HG02678 (cell line): ENCODE data around the gene NECTIN4.
A peak's percentile ranks its signal among the peaks of the same experiment; 100 is the strongest.

Source experiments
- ATAC-seq: cut with Tn5 transposase; IDR thresholded peaks from one replicate; pipeline ENCODE4 v1.9.1; 2021; ENCODE audit warnings: mild to moderate bottlenecking, moderate library complexity; ENCODE audit not compliant: unreplicated experiment

Gene NECTIN4

DNA sequence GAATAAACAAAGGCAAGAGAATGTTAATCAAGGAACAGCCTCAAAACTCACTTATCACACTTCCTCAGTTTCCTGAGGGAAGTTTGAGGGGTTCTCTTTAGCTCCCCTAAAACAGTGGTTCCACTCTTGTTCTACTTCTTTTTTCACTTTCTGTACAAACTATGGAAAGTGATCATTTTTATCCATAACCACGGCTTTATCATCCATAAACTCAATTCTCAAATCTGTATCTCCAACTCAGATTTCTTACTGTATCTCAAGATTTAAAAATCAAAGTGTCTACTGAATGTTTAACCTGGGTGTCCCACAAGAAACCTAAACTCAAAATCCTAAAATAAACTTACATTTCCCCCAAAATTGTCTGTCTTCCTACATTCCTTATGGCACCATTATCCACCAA lies 24.6 kb upstream of the NECTIN4 start:
- no peak for ATAC-seq

DNA sequence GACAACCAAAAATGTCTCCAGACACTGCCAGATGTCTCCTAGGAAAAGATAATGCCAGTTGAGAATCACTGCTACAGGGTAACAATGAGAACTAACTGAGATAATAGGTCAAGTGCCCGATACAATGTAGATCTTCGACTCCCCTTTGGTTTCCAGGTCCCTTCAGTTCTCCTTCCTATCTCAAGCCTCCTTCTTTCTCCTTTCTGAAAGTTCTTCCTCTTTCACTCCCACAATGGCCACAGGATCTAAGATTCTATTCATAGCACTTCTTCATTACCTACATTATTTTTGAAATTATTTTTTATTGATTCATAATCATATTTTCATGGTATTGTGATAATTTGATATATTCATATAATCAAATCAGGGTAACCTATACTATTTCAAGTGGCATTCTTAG lies 22.2 kb upstream of the NECTIN4 start:
- no peak for ATAC-seq

DNA sequence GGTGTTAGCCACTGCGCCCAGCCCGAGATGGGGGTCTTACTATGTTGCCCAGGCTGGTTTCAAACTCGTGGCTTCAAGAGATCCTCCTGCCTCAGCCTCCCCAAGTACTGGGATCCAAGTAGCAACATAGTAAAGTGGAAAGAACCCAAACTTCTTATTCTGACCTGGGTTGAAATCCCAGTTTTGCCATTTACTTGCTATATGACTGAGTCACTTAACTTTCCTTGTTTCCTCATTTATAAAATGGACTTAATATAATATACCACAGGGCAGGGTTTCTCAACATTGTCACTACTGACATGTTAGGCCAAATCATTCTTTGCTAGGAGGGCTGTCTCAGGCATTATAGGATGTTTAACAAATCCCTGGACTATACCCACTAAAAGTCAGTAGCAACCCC lies 21.8 kb upstream of the NECTIN4 start:
- no peak for ATAC-seq

GRCh38 chr1:161106431-161106830 lies 17.1 kb upstream of the NECTIN4 start:
- ATAC-seq: no peak

DNA sequence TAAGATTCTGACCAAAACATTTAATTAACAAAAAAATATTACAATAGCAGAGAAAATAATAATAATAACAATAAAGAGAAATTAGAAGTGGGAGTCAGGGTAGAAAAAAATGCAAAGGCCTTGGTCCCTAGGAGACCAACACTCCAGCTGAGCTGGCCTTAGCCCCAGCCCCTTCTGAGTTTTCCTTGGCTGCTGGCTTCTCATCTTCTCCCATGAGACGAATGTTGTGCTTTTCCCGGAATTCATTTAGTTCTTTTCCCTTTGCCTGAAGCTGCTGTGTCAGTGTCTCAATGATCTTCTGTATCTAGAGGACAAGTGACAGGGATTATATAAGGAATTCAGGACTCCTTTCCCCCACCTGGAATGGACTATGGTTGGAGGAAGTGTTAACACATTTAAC lies 11.2 kb upstream of the NECTIN4 start:
- ATAC-seq: no peak

GRCh38 chr1:161099090-161099802 lies 9.9 kb upstream of the NECTIN4 start:
- ATAC-seq: no peak

DNA sequence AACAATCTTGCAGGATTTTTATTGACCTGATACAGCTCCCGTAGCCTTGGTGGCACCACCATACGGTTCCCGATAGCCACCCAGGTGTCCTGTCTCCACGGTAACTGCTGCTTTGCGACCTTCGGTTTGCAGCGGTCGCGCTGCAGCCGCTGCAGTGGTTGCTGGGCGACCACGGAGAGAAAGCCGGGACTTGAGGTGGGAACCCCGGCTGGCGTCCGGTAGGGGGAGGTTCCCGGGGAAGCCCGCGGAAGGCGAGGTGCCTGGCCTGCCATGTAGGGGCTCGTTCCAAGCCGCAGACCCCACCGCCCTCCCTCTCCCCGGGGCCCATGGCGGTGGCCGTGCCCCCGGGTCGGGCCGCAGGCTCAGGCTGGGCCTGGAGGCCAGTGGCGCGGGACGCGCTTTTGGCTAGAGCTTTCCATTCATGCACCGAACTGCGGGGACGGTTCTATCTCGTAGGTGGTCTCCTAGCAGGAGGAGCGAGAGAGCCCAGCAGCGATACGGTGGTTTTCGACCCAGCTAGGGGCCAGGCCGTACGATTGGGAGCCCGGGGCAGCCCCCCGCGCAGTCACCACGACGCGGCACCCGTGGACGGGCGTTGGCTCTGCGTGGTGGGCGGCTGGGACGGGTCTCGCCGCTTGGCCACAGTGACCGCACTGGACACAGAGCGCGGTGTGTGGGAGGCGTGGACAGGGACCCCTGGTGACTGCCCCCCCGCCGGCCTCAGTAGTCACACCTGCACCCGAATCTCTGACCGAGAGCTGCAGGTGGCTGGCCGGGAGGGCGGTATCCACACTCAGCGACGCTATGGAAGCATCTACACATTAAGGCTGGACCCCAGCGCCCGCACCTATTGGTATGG lies 9.1 kb upstream of the NECTIN4 start, which contains the start of gene KLHDC9:
TSS of gene KLHDC9 (plus strand) at position 152 of the 859 bp plus-strand sequence. CDS start at position 327, 175 bp downstream.
- peak; percentile 76 for ATAC-seq

- no peak for ATAC-seq
Observed at GRCh38 chr1:161096530-161096929, 7.2 kb upstream of the NECTIN4 start.

DNA sequence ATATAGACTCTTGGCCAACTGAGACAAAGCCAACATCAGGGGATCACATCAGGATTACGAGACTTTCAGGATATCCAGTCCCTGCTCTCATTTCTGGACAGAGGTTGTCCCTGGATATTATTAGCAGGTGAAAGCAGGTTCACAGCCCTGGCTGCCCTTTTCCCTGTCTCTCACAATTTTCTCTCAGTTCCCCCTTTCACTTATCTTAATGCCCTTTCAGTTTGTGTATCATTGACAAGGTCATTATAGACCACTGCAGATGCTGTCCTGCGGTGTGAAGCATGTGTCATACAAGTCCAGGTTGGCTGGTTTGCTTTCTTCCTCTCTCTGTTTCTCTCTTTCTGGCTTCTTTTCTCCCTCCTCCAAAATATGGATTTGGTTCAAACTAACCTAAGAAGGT lies 6.7 kb upstream of the NECTIN4 start:
- ATAC-seq: no peak

- ATAC-seq: no peak
Observed at GRCh38 chr1:161095230-161095629, 5.9 kb upstream of the NECTIN4 start.

DNA sequence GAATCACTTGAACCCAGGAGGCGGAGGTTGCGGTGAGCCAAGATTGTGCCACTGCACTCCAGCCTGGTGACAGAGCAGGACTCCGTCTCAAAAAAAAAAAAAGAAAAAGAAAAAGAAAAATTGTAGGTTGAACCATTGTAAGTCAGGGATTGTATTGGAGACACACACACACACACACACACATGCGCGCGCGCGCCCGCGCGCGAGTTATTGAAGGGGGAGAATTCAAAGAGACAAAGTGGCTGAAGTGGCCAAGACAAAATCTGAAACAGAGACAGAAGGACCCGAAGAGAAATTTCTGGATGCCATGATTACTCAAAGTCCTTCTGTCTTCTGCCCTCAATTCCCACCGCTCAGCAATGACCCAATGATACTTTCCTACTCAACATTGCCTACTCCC lies 5.1 kb upstream of the NECTIN4 start:
- ATAC-seq: no peak

DNA sequence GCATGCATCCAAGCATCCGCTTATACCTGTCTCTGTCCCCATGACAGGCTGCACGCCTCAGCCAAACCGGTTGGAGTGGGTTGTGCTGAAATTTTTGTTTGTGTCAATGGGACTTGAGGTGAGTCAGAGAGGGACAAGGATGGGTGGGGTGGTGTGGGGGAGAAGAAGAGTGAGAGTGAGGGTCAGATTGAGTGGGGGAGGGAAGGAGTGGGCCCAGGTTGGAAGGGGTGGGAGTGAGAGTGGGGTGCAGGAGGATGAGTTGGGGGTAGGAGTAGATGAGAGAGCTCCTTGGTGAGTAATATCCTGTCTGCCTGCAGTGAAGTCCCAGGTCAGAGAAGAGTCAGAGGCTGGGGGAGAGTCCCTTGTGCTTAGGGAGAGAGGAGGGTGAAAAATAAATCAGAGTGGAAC lies 3.3 kb upstream of the NECTIN4 start:
- ATAC-seq: no peak

DNA sequence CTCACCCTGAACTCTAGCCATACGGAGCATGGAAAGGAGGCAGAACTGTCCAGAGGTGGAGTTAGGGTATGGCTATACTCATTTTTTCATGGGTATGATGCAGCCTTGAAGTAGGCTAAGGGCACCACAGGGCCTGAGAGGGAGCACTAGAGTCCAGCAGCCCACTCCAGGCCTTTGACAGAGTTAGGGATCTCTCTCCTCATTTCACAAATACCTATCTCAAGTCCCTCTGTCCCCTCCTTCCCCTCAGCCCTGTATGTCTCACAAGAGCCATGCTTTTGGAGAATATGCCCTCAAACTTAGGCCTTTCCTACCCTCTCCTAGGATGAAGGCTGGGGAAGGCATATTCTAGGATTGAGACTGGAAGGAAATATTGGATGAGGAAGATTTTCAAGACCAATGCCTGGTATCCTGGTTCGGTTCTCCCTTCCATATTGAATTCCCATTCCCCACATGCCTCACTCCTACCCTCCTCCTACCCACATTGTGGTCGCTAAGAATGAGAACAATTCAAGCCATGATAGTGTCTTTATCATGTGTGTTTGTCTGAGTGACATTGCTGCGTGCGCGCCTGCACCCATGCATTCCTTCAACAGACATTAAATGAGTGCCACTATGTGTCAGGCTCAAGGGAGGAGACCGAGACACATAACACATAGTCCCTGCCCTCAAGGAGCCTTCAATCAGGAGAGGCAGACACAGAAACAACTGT lies 2.6 kb upstream of the NECTIN4 start:
- no peak for ATAC-seq

- ATAC-seq: no peak
Observed at GRCh38 chr1:161091093-161091492, 1.7 kb upstream of the NECTIN4 start.

- no peak for ATAC-seq
Observed at GRCh38 chr1:161090617-161091016, 1.3 kb upstream of the NECTIN4 start.

DNA sequence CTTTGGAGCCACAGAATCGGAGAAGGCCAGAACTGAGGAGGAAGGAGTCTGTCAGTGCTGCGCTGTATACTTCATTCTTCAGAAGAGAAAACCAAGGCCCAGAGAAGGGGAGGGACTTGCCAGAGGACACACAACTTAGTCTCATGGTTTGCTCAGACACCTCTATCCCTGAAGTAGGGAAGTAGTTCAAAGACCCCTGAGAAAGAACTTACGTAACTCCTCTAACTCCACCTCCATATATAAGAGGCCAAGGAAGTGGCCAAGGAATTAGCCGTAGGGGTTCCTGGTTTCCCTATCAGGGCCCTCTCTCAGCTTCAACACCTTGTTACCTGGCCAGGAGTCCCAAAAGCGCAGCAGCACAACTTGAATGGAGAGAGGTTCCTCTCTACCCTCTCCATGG lies 580 bp upstream of the NECTIN4 start:
- no peak for ATAC-seq

GRCh38 chr1:161088587-161089110 lies 709 bp downstream of the NECTIN4 start:
- ATAC-seq: no peak

GRCh38 chr1:161086457-161086856 lies 2.9 kb downstream of the NECTIN4 start:
- ATAC-seq: no peak

- ATAC-seq: no peak
Observed at GRCh38 chr1:161085165-161085564, 4.2 kb downstream of the NECTIN4 start.

GRCh38 chr1:161084597-161084988 lies 4.8 kb downstream of the NECTIN4 start:
- no peak for ATAC-seq
